HL-60 (cell line): ENCODE data around the gene VAMP8.

ENCODE experiments used
- CTCF ChIP-seq: IDR thresholded peaks from one replicate; pipeline ENCODE4 v1.5.1; 2011; ENCODE audit warnings: low read length, control low read depth, inconsistent platforms; ENCODE audit not compliant: insufficient read depth
- GABPA ChIP-seq: IDR thresholded peaks from 2 replicates; pipeline ENCODE4 v1.6.1; 2012; ENCODE audit warnings: low read depth
- POLR2AphosphoS5 ChIP-seq: IDR thresholded peaks from 2 replicates; pipeline ENCODE4 v1.6.1; 2012; ENCODE audit warnings: low read depth
- REST ChIP-seq: IDR thresholded peaks from 2 replicates; pipeline ENCODE4 v1.6.1; 2012; ENCODE audit warnings: low read depth; ENCODE audit not compliant: insufficient replicate concordance

- TF ChIP-seq CTCF (peak; percentile 98), POLR2AphosphoS5 (no peak), REST (no peak), GABPA (no peak)
Observed at GRCh38 chr2:85551698-85552678, 25.4 kb upstream of the VAMP8 start.
